ENCODE data around the gene DHDH.
"Not testable (repeated sequence)": the region's sequence is repeated elsewhere in the genome, so short reads cannot be mapped to it uniquely, and the experiment has no call there.

Gene DHDH

DNA sequence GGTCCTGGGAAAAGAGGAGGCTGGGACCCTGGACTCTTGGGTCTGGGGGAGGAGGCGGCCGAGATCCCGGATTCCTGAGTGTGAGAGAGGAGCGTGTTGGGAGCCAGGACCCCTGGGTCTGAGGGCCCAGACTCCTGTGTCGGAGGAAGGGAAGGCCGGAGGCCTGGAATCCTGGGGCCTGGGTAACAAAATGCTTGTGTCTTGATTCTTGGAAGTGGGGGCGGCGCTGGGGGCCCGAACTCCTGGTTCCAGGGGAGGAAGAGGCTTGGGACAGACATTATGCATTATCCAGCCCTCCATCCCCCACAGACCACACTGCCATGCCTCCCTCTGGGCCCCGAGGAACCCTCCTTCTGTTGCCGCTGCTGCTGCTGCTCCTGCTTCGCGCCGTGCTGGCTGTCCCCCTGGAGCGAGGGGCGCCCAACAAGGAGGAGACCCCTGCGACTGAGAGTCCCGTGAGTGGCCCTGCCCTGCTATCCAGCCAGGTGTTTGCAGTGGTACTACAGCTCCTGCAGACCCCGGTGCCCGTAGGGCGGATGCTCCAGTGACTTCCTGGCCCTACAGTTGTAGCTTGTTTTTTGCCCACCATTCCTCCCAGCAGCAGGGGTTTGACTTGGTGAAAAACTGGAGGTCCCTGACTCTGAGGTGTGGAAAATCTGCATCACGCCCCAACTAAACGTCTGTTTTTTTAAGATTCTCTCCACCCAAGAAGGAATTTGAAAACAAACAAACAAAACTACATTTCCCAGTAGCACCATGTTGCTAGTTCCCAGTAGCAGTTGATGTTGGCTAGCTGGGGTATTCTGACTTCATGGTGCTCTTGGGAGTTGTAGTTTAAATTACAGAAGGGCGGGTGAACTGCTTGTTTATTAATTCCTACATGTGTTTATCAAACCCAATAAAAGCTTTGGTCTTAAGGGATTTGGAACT is 32.8 kb upstream of the DHDH start:
- Histone ChIP-seq H3K27me3 (replicated peaks; ENCODE audit: control insufficient read depth, insufficient read depth, low read length, poor library complexity, severe bottlenecking) (no peaks in the 10 kb centered on the region), H3K27ac (ENCODE audit: insufficient read depth, low read length, poor library complexity, severe bottlenecking) (peak overlapping the region; percentile 83), H3K36me3 (ENCODE audit: control insufficient read depth, insufficient read depth, low read length) (peaks cover 11% of the 10 kb centered on the region), H3K4me3 (ENCODE audit: insufficient read depth, low read depth, low read length, poor library complexity, severe bottlenecking) (peak overlapping the region; percentile 71), H3K9me3 (ENCODE audit: control insufficient read depth, low read length) (no peaks in the 10 kb centered on the region), H3K4me1 (ENCODE audit: control insufficient read depth, insufficient read depth, low read length, poor library complexity, severe bottlenecking) (no peaks in the 10 kb centered on the region)
- no peak for DNase-seq

DNA sequence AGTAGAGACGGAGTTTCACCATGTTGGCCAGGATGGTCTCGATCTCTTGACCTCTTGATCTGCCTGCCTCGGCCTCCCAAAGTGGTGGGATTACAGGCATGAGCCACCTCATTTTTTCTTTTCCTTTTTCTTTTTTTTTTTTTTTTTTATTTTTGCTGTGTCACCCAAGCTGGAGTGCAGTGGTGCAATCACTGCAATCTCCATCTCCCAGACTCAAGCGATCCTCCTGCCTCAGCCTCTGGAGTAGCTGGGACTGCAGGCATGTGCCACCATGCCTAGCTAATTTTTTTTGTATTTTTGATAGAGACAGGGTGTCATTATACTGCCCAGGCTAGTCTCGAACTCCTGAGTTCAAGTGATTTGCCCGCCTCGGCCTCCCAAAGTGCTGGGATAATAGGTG is 31.2 kb upstream of the DHDH start:
- not testable (repeated sequence) for DNase-seq; H3K4me1 ChIP-seq (ENCODE audit: control insufficient read depth, insufficient read depth, low read length, poor library complexity, severe bottlenecking); H3K9me3 ChIP-seq (ENCODE audit: control insufficient read depth, low read length); H3K27me3 ChIP-seq (replicated peaks; ENCODE audit: control insufficient read depth, insufficient read depth, low read length, poor library complexity, severe bottlenecking); H3K27ac ChIP-seq (ENCODE audit: insufficient read depth, low read length, poor library complexity, severe bottlenecking); H3K4me3 ChIP-seq (ENCODE audit: insufficient read depth, low read depth, low read length, poor library complexity, severe bottlenecking)
- H3K36me3 ChIP-seq (ENCODE audit: control insufficient read depth, insufficient read depth, low read length): peaks cover 12% of the 10 kb centered on the region

DNA sequence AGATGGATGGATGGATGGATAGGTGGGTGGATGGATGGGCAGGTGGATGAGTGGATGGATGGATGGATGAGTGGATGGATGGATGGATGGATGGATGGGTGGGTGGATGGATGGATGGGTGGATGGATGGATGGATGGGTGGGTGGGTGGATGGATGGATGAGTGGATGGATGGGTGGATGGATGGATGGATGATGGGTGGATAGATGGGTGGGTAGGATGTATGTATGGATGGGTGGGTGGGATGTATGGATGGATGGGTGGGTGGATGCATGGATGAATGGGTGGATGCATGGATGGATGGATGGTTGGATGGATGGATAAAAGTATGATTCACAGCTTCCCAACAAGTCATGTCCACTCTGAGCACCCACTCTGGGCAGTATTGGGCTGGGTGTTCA is 29.7 kb upstream of the DHDH start:
- H3K4me1 ChIP-seq (ENCODE audit: control insufficient read depth, insufficient read depth, low read length, poor library complexity, severe bottlenecking); DNase-seq; H3K27me3 ChIP-seq (replicated peaks; ENCODE audit: control insufficient read depth, insufficient read depth, low read length, poor library complexity, severe bottlenecking); H3K9me3 ChIP-seq (ENCODE audit: control insufficient read depth, low read length); H3K4me3 ChIP-seq (ENCODE audit: insufficient read depth, low read depth, low read length, poor library complexity, severe bottlenecking); H3K27ac ChIP-seq (ENCODE audit: insufficient read depth, low read length, poor library complexity, severe bottlenecking): not testable (repeated sequence)
- H3K36me3 ChIP-seq (ENCODE audit: control insufficient read depth, insufficient read depth, low read length): peaks cover 21% of the 10 kb centered on the region

DNA sequence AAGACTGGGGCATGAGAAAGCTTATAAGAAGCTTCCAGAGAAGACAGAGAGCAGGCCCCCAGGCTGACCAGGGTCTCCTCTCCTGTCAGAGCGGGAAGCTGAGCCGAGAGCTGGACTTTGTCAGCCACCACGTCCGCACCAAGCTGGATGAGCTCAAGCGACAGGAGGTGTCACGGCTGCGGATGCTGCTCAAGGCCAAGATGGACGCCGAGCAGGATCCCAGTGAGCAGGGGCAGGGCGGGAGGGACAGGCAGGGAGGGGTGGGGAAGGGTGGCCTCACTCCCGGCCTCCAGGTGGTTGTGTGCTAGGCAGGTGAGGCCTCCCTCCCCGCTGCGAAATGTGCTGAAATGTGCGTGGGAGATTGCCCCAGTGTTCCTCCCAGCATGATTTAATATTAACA is 27.8 kb upstream of the DHDH start:
- H3K9me3 ChIP-seq (ENCODE audit: control insufficient read depth, low read length): no peaks in the 10 kb centered on the region
- H3K4me3 ChIP-seq (ENCODE audit: insufficient read depth, low read depth, low read length, poor library complexity, severe bottlenecking): no peak overlapping the region
- H3K4me1 ChIP-seq (ENCODE audit: control insufficient read depth, insufficient read depth, low read length, poor library complexity, severe bottlenecking): no peaks in the 10 kb centered on the region
- no peak overlapping the region for H3K27ac ChIP-seq (ENCODE audit: insufficient read depth, low read length, poor library complexity, severe bottlenecking)
- no peak for DNase-seq
- no peaks in the 10 kb centered on the region for H3K27me3 ChIP-seq (replicated peaks; ENCODE audit: control insufficient read depth, insufficient read depth, low read length, poor library complexity, severe bottlenecking)
- peaks cover 31% of the 10 kb centered on the region for H3K36me3 ChIP-seq (ENCODE audit: control insufficient read depth, insufficient read depth, low read length)

DNA sequence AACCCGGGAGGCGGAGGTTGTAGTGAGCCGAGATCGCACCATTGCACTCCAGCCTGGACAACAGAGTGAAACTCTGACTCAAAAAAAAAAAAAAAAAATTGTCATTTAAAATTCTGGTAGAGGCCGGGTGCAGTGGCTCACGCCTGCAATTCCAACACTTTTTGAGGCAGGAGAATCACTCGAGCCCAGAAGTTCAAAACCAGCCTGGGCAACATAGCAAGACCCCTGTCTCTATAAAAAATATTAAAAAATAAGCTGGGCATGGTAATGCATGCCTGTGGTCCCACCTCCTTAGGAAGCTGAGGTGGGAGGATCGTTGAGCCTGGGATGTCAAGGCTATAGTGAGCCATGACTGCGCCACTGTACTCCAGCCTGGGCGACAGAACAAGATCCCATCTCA is 27.2 kb upstream of the DHDH start:
- Histone ChIP-seq H3K9me3 (ENCODE audit: control insufficient read depth, low read length) (no peaks in the 10 kb centered on the region), H3K36me3 (ENCODE audit: control insufficient read depth, insufficient read depth, low read length) (peaks cover 37% of the 10 kb centered on the region), H3K27ac (ENCODE audit: insufficient read depth, low read length, poor library complexity, severe bottlenecking) (no peak overlapping the region), H3K4me3 (ENCODE audit: insufficient read depth, low read depth, low read length, poor library complexity, severe bottlenecking) (no peak overlapping the region), H3K27me3 (replicated peaks; ENCODE audit: control insufficient read depth, insufficient read depth, low read length, poor library complexity, severe bottlenecking) (no peaks in the 10 kb centered on the region), H3K4me1 (ENCODE audit: control insufficient read depth, insufficient read depth, low read length, poor library complexity, severe bottlenecking) (no peaks in the 10 kb centered on the region)
- no peak for DNase-seq

DNA sequence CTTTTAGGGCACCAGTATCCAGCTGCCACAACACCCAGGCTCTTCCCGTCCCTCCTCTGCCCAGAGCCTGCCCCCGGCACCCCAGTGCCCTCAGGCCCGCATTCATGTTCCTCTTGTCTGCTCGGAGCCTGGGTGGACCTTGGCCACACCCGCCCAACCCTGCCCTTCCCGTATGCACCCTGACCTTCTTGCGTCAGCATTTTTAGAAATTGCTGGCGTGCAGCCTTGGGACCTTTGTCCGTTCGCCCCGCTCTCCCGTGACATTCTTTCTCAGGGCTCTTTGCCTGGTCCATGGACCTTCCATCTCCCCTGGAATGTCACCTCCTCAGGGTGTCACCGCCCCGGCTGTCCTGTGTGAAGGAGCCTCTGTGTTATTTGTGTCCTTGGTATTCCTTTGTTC is 25.8 kb upstream of the DHDH start:
- Histone ChIP-seq H3K36me3 (ENCODE audit: control insufficient read depth, insufficient read depth, low read length) (peaks cover 50% of the 10 kb centered on the region), H3K4me1 (ENCODE audit: control insufficient read depth, insufficient read depth, low read length, poor library complexity, severe bottlenecking) (no peaks in the 10 kb centered on the region), H3K4me3 (ENCODE audit: insufficient read depth, low read depth, low read length, poor library complexity, severe bottlenecking) (no peak overlapping the region), H3K27me3 (replicated peaks; ENCODE audit: control insufficient read depth, insufficient read depth, low read length, poor library complexity, severe bottlenecking) (no peaks in the 10 kb centered on the region), H3K27ac (ENCODE audit: insufficient read depth, low read length, poor library complexity, severe bottlenecking) (no peak overlapping the region), H3K9me3 (ENCODE audit: control insufficient read depth, low read length) (no peaks in the 10 kb centered on the region)
- DNase-seq: no peak

DNA sequence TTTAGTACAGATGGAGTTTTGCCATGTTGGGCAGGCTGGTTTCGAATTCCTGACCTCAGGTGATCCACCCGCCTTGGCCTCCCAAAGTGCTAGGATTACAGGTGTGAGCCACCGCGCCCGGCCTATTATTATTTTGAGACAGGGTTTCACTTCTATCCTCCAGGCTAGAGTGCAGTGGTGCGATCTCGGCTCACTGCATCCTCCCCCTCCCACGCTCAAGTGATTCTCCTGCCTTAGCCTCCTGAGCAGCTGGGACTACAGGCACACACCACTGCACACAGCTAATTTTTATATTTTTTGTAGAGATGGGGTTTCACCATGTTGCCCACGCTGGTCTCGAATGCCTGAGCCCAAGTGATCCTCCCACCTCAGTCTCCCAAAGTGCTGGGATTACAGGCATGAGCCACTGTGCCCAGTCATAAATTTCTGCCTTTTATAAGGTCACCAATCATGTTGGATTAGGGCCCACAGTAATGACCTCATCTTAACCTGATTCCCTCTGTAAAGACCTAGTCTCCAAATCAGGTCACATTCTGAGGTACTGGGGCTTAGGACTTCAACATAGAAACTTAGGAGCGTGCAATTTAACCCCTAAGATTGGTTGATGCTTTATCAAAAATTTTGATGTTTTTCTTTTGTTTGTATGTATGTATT is 23.9 kb upstream of the DHDH start:
- DNase-seq; H3K27ac ChIP-seq (ENCODE audit: insufficient read depth, low read length, poor library complexity, severe bottlenecking); H3K27me3 ChIP-seq (replicated peaks; ENCODE audit: control insufficient read depth, insufficient read depth, low read length, poor library complexity, severe bottlenecking); H3K4me3 ChIP-seq (ENCODE audit: insufficient read depth, low read depth, low read length, poor library complexity, severe bottlenecking); H3K4me1 ChIP-seq (ENCODE audit: control insufficient read depth, insufficient read depth, low read length, poor library complexity, severe bottlenecking); H3K9me3 ChIP-seq (ENCODE audit: control insufficient read depth, low read length): not testable (repeated sequence)
- H3K36me3 ChIP-seq (ENCODE audit: control insufficient read depth, insufficient read depth, low read length): peaks cover 67% of the 10 kb centered on the region

DNA sequence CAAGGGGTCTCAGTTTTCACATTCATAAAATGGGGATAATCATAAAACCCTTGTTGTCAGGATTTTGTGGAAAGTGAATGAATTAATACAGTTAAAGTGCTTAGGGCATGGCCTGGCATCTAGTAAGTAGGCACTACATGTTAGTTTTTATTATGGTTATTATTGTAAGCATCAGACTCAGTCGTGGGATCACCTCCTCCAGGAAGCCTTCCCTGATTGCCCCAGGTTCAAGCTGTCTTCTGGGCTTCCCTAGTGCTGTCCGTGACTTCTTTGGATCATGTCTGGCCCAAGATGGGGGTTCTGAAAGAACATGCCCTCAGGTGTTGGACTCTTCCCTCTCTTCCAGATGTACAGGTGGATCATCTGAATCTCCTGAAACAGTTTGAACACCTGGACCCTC is 22.7 kb upstream of the DHDH start:
- no peaks in the 10 kb centered on the region for H3K27me3 ChIP-seq (replicated peaks; ENCODE audit: control insufficient read depth, insufficient read depth, low read length, poor library complexity, severe bottlenecking)
- H3K36me3 ChIP-seq (ENCODE audit: control insufficient read depth, insufficient read depth, low read length): peaks cover 59% of the 10 kb centered on the region
- H3K27ac ChIP-seq (ENCODE audit: insufficient read depth, low read length, poor library complexity, severe bottlenecking): no peak overlapping the region
- H3K9me3 ChIP-seq (ENCODE audit: control insufficient read depth, low read length): no peaks in the 10 kb centered on the region
- H3K4me1 ChIP-seq (ENCODE audit: control insufficient read depth, insufficient read depth, low read length, poor library complexity, severe bottlenecking): no peaks in the 10 kb centered on the region
- no peak for DNase-seq
- no peak overlapping the region for H3K4me3 ChIP-seq (ENCODE audit: insufficient read depth, low read depth, low read length, poor library complexity, severe bottlenecking)

DNA sequence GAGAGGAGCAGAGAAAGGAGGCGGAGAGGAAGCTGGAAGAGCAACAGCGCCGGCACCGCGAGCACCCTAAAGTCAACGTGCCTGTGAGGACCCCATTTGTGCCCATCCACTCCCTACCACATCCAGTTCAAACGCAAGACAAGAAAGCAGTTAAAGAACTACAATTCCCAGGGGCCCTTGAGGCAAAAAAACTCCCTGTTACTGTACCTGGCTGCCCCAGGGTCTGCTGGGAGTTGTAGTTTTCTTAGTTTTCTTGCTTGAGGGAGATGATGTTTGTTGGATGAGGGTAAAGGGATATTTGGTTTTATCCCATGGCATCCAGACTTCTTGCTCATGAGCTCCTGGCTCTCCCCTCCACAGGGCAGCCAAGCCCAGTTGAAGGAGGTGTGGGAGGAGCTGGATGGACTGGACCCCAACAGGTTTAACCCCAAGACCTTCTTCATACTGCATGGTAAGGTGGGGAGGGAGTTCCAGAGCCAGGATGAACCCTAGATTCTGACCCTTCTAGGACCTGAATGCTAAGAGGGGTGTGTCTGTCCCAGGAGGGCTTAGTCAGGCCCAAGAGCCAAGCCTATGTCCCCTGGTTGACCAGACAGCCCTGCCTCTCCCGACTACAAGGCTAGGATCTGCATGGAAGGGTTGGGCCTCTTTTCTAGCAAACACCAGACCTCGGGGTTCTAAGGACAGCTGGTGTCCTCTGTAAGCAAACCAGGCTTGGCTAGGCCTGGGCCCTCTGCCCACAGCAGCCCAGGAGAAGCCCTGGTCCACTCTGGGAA is 20.2 kb upstream of the DHDH start:
- H3K36me3 ChIP-seq (ENCODE audit: control insufficient read depth, insufficient read depth, low read length): peaks cover 63% of the 10 kb centered on the region
- no peaks in the 10 kb centered on the region for H3K9me3 ChIP-seq (ENCODE audit: control insufficient read depth, low read length)
- H3K27ac ChIP-seq (ENCODE audit: insufficient read depth, low read length, poor library complexity, severe bottlenecking): no peak overlapping the region
- no peak overlapping the region for H3K4me3 ChIP-seq (ENCODE audit: insufficient read depth, low read depth, low read length, poor library complexity, severe bottlenecking)
- H3K4me1 ChIP-seq (ENCODE audit: control insufficient read depth, insufficient read depth, low read length, poor library complexity, severe bottlenecking): no peaks in the 10 kb centered on the region
- no peaks in the 10 kb centered on the region for H3K27me3 ChIP-seq (replicated peaks; ENCODE audit: control insufficient read depth, insufficient read depth, low read length, poor library complexity, severe bottlenecking)
- peak in 1 of 3 donors; percentile 12 for DNase-seq

DNA sequence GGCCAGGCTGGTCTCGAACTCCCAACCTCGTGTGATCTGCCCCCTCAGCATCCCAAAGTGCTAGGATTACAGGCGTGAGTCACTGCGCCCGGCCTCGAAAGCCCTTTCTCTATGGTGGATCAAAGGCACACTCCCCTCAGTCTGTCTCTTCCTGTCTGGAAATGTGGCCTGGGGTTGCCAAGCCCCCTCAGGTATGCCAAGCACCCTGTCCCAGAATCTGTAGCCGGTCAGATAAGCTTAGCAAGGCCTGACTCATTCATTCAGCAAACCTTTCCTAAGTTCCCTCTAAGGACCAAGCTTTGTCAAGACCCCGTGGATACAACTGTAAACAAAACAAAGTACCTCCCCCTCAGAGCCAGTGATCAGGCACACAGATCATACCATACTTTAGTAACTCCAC is 19.3 kb upstream of the DHDH start:
- H3K4me3 ChIP-seq (ENCODE audit: insufficient read depth, low read depth, low read length, poor library complexity, severe bottlenecking): no peak overlapping the region
- no peak overlapping the region for H3K27ac ChIP-seq (ENCODE audit: insufficient read depth, low read length, poor library complexity, severe bottlenecking)
- peaks cover 65% of the 10 kb centered on the region for H3K36me3 ChIP-seq (ENCODE audit: control insufficient read depth, insufficient read depth, low read length)
- no peaks in the 10 kb centered on the region for H3K27me3 ChIP-seq (replicated peaks; ENCODE audit: control insufficient read depth, insufficient read depth, low read length, poor library complexity, severe bottlenecking)
- DNase-seq: no peak
- no peaks in the 10 kb centered on the region for H3K4me1 ChIP-seq (ENCODE audit: control insufficient read depth, insufficient read depth, low read length, poor library complexity, severe bottlenecking)
- no peaks in the 10 kb centered on the region for H3K9me3 ChIP-seq (ENCODE audit: control insufficient read depth, low read length)
